Measurements from ENCODE around the gene HINT1.
A peak's percentile ranks its signal among the peaks of the same experiment; 100 is the strongest.
"Not testable (repeated sequence)": the region's sequence is repeated elsewhere in the genome, so short reads cannot be mapped to it uniquely, and the experiment has no call there.

HINT1 gene

GRCh38 chr5:131165119-131165727 lies at the start of gene HINT1:
Gene HINT1 (minus strand): TSS chr5:131165256. CDS start chr5:131165205, 51 bp downstream.
- peak; percentile 95 for DNase-seq

GRCh38 chr5:131214609-131215227 lies 49.7 kb upstream of the HINT1 start:
- DNase-seq: no peak

DNA sequence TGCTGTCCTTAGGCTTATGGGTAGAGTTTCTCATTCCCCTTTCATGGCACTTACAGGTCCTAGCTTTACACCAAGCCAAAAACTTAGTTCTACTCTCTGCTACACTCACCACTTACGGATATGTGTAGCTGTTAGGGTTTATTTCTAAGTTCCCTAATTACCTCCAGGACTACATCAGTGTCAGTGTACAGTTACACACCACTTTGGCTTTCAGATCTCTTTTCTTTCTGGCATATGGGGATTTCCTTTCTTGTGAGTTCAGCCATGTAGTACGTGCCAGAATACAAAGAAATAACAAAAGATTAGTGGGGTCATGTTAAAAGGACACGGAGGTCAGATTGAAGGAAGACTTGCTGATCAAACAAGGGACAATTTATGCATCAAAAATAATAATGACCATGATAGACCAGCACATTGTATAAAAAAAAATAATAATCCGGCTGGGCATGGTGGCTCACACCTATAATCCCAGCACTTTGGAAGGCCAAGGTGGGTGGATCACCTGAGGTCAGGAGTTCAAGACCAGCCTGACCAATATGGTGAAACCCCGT lies 47.5 kb upstream of the HINT1 start:
- no peak for DNase-seq

- no peak for DNase-seq
Measured at GRCh38 chr5:131211669-131212068, 46.6 kb upstream of the HINT1 start.

- no peak for DNase-seq
Measured at GRCh38 chr5:131210151-131210510, 45.1 kb upstream of the HINT1 start.

- peak; percentile 36 for DNase-seq
Measured at GRCh38 chr5:131209506-131210150, 44.6 kb upstream of the HINT1 start.

DNA sequence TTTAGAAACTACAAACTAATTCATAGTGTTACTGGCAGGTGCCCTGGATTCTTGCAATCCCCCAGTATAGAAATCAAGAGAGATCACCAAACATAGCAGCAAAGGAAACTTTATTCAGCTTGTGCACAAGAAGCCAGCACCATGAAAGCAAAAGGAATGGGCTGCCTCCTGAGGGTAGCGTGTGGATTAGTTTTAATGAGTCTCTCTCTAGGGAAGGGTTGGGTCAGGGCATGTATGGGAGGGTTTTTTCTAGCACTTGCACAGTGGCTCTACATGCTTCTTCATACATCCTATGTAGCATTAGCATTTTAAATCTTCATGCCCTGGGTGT lies 44.1 kb upstream of the HINT1 start:
- DNase-seq: no peak

- no peak for DNase-seq
Measured at GRCh38 chr5:131206772-131207171, 41.7 kb upstream of the HINT1 start.

GRCh38 chr5:131206061-131206460 lies 41.0 kb upstream of the HINT1 start:
- DNase-seq: no peak

DNA sequence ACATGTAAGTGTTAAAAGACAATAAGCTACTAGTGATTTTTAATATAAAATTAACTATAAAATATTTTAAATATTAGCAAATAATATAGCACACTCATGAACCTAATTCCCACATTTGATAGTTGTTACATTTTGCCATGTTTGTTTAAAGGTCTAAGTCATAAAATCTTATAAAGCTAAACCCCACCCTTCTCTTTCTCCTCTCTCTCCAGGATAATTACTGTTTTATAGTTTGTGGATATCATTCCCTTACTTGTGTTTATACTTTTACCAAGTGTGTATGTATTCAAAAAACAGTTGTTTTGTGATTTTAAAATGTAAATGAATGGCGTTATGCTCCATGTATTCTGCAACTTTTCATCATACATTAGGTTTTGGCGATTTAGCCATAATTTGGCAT lies 39.9 kb upstream of the HINT1 start:
- no peak for DNase-seq

DNA sequence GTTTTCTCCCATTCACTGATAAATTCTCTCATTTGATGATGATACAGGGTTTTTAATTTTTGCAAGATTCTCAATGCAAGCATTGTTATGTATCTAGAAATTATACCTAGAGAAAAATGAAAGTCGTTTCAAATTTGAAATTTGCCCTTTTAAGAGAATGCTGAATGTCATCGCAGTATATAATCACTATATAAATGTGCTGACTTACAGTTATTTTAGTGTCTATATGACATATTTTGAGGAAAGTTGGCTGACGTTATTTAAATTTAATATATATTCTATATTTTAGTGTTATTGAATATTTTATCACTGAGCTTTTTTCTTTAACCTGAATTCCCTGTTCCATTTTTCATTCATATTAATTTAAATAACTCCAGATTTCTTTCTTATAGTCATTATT lies 35.5 kb upstream of the HINT1 start:
- DNase-seq: no peak

- DNase-seq: no peak
Measured at GRCh38 chr5:131198625-131199024, 33.6 kb upstream of the HINT1 start.

GRCh38 chr5:131196331-131196730 lies 31.3 kb upstream of the HINT1 start:
- no peak for DNase-seq

- DNase-seq: no peak
Measured at GRCh38 chr5:131195696-131196095, 30.6 kb upstream of the HINT1 start.

DNA sequence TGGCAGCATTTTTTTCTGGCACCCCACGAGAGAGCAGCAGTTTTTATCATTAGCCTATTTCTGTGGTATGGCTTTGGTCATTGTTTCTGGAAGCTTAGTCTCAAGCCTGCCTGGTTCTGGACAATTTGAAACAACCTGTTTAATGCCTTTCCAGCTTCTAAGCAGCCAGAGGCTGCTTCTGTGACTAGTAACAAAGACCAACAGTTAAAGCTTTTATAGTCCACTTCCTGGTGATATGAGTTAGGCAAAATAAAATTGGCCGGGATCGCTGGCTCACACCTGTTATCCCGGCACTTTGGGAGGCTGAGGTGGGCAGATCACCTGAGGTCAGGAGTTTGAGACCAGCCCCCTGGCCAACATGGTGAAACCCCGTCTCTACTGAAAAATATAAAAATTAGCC lies 29.7 kb upstream of the HINT1 start:
- DNase-seq: no peak

GRCh38 chr5:131193897-131194296 lies 28.8 kb upstream of the HINT1 start:
- DNase-seq: not testable (repeated sequence)

- no peak for DNase-seq
Measured at GRCh38 chr5:131193106-131193505, 28.1 kb upstream of the HINT1 start.

DNA sequence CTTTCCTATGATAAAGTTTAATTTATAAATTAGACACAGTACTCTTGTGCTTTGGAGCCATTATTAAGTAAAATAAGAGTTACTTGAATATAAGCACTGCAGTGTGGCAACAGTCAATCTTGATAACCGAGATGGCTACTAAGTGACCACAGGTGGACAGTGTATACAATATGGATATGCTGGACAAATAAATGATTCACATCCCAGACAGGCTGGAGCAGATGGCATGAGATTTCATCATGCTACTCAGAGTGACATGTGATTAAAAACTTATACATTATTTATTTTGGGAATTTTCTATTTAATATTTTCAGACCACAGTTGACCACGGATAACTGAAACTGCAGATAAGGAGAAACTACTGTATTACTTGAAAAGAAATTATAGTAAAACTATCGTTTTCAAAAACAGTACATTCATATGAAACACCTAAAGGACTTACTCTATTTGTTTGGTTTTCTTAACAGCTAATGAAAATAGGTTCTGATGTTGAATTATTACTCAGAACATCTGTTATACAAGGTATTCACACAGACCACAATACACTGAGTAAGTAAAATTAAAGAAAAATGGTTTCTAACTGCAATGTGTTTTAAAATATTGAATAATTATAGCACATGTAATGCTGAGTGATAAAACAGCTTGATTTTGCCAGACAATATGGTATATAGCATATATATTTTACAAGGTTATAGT lies 21.7 kb upstream of the HINT1 start:
- no peak for DNase-seq

- no peak for DNase-seq
Measured at GRCh38 chr5:131185523-131186104, 20.6 kb upstream of the HINT1 start.

DNA sequence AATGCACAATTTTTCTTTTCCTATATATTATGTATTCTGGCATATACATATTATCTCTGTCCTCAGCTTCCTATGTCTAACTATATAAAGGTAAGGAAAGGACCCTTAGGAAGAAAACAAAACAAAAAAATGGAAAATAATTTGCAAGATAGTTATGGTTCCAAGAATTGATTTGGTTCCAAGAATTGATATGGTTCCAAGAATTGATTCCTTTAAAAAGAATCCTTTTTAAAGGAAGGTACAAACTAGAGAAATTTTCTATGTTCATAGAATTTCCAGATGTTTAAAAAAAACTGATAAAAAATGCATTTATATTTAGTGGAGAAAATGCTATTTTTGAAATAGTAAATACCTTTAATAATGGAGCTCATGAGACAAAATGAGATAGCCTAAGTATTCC lies 17.8 kb upstream of the HINT1 start:
- DNase-seq: no peak

GRCh38 chr5:131180407-131180806 lies 15.4 kb upstream of the HINT1 start:
- DNase-seq: no peak

GRCh38 chr5:131171276-131171810 lies 6.3 kb upstream of the HINT1 start:
- DNase-seq: peak; percentile 38
